ENCODE measurements around the gene FAM3B.

The FAM3B gene

DNA sequence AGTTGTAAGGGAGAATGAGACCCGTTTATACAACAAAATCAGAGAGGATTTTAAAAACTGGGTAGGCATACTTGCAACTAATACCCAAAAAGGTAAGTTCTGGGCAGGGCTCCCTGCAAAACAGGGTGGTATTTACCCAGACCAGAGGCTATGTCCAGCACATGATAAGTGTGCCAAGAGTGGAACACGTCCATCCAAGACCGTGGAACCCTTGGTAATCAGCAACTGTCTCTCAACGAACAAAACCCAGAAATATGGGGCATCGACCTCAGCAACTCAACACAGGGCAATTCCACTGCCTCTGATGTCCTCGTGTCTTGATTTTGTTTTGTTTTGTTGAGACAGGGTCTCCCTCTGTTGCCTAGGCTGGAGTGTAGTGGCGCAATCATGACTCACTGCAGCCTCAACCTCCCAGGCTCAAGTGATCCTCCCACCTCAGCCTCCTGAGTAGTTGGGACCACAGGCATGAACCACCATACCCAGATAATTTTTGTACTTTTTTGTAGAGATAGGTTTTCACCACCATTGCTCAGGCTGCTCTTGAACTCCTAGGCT lies 82.7 kb downstream of the FAM3B start:
- DNase-seq: no peak

DNA sequence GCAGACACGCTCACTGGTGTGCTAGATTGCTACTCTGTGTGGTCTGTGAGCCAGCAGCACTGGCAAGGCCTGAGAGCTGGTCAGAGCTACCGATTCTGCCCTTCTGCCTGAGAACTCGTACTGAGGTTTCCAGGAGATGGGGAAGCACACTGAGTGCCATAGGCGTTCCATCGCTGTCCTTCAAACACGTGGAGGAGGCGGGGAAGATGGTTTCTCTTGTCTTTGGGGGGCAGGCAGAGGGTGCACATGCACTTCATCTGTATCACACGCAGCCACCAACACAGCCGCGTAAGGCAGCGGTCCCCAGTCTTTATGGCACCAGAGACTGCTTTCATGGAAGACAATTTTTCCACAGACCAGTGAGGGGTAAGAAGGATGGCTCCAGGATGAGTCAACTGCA lies 85.6 kb downstream of the FAM3B start:
- no peak for DNase-seq

DNA sequence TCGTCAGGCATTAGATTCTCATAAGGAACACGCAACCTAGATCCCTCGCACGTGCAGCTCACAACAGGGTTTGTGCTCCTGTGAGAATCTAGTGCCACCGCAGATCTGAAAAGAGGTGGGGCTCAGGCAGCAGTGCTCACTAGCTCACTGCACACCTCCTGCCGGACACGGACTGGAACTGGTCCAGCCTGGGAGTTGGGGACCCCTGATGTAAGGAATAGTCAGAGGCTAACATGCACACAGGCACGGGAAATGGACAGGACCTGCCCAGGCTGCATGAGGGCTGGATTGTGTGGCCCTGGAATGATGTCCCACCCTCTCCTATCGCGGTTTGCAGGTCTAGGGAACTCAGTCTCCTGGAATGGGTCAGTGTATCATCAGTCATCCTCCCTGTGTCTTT lies 86.2 kb downstream of the FAM3B start:
- DNase-seq: no peak

DNA sequence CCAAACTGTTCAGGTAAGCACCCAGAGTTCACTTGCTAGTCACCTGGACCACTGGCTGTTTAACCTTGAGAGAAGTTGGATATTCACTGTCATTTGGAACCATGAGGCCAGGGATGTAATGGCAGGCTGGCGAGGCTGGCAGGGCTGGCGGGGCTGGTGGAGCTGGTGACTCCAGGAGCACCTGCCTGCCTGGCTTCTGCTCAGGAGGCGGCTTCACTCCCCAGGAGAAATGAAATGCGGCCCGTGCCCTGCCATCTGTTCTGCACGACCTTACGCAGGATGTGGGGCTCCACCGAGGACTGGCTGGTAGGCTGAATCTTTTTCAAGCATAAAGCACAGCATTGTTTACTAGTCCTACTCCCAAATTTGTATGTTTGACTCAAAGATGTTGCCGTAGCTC lies 86.7 kb downstream of the FAM3B start:
- DNase-seq: no peak

DNA sequence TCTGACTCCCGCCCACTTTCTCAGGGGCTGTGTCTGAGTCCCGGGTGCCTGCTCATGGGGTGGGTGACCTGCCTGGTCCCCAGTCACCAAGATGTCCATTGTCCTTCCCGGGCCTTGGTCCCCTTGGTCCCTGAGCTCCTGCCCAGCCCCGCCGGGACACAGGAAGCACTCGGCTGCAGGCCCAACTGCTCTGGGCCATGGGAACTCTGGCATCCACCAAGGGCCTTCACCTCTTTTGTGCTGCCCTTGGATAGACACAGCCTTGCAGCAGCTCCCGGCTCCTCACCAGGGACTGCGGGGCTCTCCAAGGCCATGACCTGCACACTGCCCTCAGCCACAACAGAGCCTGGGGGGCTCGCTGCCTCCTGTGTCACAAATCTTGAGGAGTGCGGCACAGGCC lies 87.4 kb downstream of the FAM3B start:
- DNase-seq: no peak

DNA sequence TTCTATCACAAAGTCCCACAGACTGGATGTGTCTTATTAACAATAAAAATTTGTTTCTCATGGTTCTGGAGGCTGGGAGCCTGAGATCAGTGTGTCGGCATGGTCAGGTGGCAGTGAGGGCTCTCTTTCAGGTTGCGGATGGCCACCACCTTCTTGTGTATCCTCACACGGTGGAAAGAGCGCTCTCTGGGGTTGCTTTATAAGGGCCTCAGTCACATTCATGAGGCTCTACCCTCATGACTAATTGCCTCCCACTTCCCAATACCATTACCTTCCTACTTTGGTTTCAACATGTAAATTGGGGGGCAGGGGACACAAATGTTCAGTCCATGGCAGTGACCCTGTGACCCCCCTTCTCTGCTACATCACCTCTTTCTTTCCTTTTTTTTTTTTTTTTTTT lies 88.7 kb downstream of the FAM3B start:
- DNase-seq: no peak

DNA sequence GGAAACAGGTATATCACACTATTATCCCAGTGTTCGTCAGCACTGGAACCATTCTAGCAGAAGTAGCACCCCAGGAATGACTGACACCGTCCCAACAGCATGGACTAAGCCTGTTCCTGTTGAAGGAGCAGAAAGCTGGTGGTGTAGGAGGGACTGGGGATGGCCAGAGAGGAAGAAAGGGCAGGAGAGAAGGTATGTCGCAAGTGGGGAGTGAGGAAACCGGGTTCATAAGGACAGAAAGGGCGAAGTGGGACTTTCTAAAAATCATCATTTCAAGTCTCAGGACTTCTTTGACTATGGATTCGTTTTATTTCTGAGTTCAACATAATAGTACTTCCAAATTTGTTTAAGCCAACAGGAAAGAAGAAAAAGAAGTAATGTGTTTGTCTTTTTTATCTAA lies 89.7 kb downstream of the FAM3B start:
- DNase-seq: no peak

Measured in 8988T (cell line).